GM19025 (cell line): ENCODE data around the gene EIF3D.
"Not testable (repeated sequence)": the region's sequence is repeated elsewhere in the genome, so short reads cannot be mapped to it uniquely, and the experiment has no call there.

Experiments used
- ATAC-seq: cut with Tn5 transposase; IDR thresholded peaks from one replicate; pipeline ENCODE4 v1.9.1; 2021; ENCODE audit warnings: mild to moderate bottlenecking, low read depth, moderate library complexity; ENCODE audit not compliant: unreplicated experiment

Gene EIF3D

DNA sequence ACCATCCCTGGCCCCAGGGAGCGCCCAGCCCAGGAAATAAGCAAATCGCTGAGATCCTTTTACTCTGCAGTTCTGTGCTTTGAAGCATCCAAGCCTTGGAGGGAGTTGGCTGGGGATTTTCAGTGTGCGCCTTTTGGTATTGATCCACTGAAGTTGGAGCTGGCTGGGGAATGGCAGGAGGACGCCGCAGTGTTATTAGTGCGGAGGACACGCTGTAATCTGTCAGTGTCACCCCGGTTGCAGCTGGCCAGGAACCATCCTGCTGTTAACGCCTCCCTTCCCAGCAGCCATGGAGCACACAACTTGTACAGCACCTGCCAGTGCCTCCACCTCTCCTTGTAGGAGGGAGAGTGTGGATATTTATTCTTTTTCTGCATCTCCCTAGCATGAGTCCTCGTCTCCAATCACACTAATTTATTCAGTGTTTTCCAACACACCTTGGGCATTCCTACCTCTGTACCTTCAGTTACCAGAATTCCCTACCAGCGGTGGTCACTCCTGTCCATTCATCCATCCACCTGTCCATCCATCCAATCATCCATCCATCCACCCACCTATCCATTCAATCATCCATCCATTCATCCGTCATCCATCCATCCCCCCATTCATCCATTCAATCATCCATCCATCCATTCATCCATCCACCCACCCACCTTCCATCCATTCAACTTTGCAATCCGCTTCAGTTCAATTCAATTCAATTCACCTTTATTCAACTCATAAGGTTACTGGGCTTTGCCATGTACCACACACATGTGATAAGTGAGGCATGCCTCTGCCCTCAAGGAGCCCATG, 21.9 kb upstream of the EIF3D start:
- ATAC-seq: no peak

DNA sequence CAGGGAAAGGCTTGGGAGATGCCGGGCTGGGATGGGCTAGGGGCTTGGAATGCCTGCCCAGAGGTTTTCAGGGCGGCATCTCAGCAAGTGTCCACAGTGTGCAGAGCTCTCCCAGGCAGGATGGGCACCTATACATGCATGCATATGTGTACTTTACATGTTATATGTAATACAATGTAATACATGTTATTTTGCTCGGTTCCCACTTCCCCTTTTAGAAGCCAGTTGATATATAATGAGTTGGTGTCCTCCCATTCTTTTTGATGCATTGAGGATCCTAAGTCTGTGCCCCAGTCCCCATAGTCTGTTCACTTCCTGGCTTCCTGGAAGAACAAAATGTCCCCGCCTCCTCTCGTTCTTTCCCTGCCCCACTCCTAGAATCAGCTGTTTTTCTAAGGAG, 20.1 kb upstream of the EIF3D start:
- no peak for ATAC-seq

DNA sequence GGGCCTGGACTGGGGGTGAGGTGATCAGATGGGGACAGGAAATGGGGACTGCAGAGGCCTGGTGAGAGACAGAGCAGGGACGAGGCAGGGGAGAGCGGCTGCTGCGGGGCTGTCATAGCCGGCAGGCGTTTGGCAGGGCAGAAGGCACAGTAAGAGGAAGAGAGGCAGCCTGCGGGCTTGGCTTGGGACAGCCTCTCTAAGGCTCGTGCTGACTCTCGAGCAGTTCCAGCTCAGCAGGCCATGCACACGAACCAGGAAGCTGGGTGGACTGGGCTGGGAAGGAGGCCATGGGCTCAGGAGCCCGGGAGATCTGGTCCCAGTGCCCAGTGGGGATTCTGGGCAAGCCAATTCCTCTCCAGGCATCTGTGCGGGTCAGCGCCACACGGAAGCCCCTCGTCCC, 19.6 kb upstream of the EIF3D start:
- ATAC-seq: no peak

DNA sequence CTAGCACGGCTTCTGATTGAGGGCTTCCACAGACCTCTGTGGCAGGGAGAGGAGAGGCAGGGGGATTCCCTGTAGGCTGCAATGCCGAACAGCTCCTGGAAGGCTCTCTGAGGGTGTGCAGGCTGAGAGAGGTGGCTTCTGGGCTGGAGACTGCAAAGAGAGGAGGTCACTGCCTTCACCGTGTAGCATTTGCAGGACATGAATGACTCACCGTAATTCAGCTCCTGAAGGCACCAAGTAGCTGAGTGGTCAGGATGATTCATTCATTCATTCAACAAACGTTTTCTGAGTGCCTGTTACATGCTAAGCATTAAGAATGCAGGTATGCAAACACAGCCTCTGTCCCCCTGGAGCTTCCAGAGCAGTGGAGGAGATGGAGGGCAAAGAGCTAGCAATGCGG, 18.0 kb upstream of the EIF3D start:
- no peak for ATAC-seq

DNA sequence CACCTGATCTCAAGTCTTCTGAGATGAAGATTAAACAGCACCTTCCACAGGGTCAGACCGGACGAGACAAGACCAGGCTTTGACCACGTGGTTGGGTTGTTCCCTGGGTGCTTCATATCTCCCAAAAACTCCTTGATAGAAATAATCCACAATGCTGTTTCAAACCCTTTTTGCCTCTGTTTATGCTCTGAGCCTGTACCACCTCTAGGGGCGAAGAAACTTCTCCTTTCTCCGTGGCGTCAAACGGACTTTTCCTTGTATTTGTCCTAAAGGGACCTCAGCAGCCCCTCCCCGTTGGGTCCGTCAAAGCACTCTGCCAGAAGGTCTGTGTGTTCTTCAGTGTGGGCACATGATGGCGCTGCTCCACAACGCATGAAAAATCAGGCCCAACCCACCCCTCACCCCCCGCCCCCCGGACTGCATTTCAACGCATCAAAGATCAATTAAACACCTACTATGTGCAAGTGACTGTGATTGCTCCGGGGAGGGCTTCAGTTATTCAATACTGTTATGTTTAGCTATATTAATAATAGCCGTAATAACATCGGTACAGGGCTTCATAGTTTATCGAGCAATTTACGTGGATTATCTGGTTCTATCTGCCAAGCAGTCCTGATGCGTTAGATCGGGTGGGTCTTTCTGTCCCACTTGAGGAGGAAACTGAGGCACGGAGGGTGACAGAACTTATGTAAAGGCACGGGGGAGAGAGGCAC, 17.3 kb upstream of the EIF3D start:
- ATAC-seq: no peak

DNA sequence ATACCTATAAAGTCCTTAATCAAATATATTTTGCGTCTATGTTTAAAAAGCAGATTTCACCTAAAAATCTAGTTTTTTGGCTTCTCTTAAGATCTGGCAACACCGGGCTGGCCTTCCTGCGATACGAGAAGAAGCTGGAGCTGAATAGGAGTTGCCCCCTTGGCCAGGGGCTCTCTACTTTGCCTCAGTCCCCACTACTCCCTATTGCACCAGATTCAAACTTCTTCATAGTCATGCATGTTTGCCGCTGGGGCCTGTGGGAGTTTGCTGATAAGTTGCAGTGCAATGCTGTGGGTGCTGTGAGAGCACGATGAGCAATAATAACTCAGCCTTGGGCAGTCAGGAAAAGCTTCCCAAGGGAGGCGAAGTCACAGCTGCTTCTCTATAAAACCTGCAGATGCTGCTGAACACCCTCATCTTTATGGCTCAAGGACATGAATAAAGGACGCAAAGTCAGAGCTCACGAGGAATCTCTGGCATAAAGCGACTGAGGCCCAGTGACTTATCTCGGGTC, 15.2 kb upstream of the EIF3D start:
- no peak for ATAC-seq

DNA sequence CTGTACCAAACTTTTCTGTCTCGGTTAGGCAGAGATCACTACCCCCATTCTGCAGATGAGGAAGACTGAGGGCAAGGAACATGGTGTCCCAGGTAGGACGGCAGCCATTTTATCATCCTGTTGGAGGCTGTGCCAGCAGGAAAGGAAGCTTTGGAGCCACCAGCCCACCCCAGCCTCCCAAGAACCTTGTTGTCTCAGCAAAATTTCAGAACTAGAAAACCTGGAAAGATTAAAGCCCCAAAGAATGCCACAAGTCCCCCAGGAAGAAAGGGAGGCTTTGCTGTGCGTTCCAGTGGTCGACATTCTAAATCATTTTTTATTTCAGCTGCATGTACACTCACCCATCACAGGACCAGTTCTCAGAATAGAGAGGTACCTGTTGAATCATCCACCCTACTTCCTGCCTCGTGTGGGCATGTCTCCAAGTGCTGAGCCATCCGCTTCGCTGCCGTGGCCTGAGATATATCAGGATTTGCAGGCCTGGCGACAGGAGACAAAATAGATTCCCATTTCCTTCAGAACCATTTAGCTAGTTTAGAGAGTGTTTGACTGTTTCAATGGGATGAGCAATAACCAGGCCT, 13.0 kb upstream of the EIF3D start:
- ATAC-seq: no peak

DNA sequence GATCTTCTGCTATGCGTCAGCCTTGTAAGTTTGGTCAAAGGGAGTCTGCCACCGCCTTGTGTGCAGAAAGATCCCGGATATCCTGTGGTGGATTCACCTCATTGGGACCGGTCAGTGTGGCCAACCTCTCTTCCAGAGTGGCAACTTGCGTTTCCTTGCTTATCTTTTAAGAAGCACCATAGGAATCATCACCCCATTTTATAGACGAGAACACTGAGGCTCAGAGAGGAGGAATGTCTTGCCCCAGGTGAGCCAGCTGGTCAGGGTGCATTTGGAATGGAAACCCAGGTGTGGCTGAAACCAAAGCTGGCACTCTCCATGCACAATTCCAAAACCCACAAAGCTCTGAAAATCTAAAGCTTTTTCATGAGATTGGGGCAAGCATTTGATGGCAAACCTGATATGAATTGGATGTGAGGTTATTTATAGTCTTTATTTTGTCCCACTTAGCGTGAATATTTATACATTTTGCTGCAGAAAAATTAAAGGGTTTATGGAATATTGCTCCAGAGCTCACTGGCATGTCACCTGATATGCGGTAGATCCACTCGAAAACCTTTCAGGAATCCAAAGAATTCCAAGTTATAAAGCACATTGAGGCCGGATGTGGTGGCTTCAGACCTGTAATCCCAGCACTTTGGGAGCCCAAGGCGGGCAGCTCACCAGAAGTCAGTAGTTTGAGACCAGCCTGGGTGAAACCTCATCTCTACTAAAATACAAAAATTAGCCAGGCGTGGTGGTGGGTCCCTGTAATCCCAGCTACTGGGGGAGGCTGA, 12.1 kb upstream of the EIF3D start:
- ATAC-seq: no peak

DNA sequence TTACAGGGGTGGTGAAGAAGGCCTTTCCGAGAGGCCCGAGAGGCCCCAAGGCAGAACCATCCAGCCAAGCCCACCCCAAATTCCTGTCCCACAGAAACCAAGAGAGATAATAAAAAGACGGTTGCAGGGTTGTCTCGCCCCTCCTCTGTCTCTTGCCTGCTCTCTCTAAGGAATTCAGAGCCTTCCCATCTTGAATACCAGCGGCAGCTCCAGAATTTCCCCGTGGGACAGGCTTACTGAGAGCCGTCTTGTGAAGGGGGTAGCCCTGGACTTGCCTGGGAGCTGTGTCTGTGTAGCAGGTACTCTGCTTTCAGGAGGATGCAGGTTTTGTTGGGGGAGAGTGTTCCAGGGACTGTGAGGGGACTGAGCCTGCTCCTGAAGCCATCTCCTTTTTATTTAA, 9.6 kb upstream of the EIF3D start:
- no peak for ATAC-seq

DNA sequence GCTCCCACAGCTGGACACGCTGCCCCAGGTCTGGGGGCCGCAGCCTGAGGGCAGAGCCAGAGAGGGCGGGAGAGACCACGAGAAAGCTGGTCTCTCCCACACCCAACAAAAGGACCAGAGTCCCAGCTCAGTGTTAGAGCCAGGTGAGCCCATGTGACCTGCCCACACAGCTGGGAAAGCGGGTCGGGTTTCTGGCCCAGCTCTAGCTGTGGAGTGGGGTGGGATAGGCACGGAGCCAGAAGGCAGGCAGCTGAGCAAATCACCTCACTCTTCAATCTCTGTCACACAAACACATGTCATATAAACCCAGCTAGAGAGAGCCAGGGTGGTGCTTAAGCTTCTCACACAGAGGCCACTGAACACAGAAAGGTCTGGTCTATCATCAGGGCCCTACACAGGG, 7.8 kb upstream of the EIF3D start:
- no peak for ATAC-seq

DNA sequence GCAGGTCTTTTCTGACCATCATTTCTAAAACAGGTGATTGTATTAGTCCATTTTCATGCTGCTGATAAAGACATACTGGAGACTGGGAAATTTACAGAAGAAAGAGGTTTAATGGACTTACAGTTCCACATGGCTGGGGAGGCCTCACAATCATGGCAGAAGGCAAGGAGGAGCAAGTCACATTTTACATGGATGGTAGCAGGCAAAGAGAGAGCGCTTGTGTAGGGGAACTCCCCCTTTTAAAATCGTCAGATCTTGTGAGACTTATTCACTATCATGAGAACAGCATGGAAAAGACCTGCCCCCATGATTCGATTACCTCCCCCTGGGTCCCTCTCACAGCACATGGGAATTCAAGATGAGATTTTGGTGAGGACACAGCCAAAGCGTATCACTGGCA, 4.4 kb upstream of the EIF3D start:
- ATAC-seq: not testable (repeated sequence)

DNA sequence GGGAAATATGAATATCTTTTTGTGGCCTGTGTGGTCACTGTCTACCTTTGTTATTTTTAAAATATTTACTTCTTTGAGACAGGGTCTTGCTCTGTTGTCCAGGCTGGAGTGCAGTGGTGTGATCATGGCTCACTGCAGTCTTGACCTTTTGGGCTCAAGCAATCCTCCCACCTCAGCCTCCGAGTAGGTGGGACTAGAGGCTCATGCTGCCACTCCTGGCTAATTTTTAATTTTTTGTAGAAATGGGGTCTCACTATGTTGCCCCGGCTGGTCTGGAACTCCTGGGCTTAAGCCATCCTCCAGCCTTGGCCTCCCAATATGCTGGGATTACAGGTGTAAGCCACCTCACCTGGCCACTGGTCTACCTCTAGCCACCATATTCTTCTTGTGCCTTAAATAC, 3.5 kb upstream of the EIF3D start:
- no peak for ATAC-seq

DNA sequence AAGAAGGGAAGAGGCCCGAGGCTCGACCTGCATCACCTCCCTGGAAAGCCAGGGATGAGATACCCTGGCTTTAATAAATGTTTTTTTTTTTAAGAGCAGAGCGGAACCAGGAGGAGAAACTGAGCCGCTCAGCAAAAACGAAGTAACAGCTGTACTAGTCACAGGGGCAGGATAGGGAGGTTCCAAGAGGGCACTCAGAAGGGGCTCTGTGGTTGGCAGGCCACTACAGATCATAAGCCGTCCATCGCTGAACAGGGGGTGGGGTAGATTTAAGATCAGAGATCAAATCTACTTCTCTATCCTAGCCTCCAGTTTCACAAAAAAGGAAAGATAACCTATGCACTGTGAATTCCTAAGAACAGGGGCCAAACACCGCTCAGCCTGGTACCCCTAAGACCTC, 625 bp downstream of the EIF3D start:
- no peak for ATAC-seq

DNA sequence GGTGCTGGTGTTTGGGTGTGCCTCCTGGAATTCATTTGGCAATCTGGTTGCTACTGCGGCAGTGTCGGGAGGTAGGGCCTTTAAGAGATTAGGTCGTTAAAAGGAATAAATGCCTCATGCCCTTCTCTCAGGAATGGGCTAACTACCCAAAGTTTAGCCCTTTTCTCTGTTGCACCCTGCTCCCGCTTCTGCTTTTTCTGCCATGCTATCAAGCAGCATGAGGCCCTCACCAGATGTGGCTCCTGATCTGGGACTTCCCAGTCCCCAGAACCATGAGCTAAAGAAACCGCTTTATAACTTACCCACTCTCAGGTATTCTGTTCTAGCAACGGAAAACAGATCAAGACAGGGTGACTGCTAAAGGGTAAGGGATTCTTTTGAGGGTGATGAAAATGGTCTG, 6.3 kb downstream of the EIF3D start:
- ATAC-seq: no peak

DNA sequence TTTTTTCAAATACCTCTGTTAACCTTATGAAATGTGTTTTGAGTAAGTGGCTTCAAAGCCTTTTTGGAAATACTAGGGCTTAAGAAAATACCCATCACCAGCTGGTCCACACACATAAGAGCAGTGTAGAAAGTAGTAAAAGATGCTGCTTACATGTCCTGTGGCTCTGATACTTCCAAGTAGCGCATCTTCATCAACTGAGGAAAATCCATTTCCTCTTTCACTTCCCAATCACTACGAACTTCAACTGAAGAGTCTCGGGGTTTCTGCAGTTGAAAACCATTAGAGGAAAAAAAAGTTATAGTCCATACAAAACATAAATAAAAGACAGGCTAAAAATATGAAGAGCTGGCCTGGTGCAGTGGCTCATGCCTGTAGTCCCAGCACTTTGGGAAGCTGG, 8.5 kb downstream of the EIF3D start:
- no peak for ATAC-seq

DNA sequence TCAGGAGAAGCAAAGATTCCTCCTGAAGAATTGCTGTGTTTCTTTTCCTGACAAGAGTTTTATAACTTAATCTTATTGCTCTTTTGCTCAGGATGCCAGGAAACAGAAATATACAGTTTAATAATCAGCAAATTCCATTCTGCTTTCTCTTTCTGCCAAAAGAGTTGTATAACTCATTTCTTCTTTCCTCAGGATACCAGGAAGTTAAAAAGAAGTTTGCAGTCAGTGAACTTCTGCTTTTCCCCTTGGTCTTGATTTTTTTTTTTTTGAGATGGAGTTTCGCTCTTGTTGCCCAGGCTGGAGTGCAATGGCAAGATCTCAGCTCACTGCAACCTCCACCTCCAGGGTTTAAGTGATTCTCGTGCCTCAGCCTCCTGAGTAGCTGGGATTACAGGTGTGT, 9.1 kb downstream of the EIF3D start:
- not testable (repeated sequence) for ATAC-seq

DNA sequence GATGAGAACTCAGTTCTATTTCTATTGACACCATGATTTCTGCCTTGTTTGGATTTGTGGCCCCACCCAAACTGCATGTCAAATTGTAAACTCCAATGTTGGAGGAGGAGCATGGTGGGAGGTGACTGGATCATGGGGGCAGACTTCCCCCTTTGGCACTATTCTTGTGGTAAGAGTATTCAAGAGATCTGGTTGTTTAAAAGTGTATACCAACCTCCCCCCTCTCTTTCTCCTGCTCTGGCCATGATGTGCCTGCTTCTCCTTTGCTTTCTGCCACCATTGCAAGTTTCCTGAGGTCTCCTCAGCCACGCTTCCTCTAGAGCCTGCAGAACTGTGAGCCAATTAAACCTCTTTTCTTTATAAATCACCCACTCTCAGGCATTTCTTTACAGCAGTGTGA, 14.2 kb downstream of the EIF3D start:
- ATAC-seq: no peak

DNA sequence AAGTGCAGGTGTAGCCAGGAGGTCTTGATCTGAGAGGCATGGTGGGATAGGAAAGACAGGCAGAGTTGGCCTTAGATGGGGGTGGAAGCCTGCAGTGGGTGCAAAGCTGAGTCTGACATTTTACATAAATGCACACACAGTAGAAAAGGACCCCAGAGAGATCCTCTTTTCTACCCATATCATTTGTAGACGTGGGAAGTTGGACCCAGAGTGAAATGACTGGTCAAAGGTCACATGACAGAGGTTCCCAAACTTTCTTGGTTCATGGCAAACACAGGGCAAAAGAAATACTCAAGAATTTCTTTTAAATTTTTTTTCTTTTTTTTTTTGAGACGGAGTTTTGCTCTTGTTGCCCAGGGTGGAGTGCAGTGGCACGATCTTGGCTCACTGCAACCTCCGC, 16.0 kb downstream of the EIF3D start:
- ATAC-seq: no peak

DNA sequence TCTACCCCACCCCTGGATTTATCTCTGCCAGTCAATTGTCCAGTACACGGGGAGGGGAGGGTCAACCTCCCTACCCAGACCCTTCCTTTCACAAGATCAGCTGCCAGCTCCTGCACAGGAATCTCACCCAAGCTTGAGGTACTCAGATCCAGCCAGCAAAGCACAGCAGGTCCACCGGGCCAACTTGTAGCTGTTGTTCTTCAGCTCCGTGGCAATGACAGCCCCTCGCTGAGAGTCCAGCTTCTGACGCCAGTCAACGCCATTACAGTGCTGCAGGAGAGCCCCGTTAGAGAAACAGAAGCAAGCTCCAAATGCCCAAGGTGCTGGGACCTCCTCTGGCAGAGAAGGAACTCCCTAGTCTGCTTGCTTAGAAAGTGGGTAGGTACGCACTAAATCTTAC, 16.6 kb downstream of the EIF3D start:
- no peak for ATAC-seq

DNA sequence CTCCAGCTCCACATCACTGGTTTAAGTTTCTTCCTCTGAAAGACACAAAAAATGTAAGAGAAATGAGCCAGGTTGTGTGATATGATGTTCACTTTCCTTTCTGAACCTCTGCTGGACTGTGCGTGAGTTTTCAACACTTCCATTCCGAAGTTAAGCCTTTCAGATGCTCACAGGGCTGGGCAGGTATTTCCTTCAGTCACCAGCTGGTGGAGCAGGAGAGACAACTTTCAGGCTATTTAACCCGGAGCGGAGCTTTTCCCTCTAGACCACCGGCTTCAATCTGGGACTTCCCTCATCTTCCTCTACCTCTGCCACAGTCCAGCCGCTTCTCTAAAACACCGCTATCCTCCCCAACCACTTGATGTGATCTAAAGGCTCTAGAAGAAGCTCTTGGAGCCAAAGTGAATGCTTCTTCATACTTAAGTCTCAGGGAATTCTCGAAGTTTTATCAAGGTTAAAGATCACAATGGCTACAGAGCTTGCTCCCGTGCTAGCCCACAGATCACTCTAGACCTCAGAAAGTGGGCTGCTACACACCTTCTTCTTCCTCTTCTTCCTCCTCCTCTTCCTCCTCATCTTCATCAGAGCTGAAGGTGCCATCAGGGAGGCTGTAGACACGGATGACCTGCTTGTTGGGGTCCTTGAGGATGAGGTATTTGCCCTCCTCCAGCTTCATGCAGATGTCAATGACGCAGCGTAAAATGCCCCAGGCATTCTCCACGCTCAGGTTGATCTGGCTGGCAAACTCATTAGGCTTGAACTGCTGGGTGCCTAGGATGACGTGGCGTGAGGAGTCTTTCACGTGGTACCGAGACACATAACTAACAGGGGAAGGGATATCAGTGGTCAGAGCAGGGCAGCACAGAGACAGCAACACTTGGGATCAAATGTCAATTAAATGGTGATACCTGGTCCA, 17.7 kb downstream of the EIF3D start:
- ATAC-seq: no peak
